ENCODE data around the gene PHACTR1.

Gene PHACTR1

GRCh38 chr6:13290335-13290734 lies 573.8 kb downstream of the PHACTR1 start:
- DNase-seq (ENCODE audit: low spot score), result no peak

- DNase-seq (ENCODE audit: low spot score), result no peak
Measured at GRCh38 chr6:13292774-13293173, 576.2 kb downstream of the PHACTR1 start.

DNA sequence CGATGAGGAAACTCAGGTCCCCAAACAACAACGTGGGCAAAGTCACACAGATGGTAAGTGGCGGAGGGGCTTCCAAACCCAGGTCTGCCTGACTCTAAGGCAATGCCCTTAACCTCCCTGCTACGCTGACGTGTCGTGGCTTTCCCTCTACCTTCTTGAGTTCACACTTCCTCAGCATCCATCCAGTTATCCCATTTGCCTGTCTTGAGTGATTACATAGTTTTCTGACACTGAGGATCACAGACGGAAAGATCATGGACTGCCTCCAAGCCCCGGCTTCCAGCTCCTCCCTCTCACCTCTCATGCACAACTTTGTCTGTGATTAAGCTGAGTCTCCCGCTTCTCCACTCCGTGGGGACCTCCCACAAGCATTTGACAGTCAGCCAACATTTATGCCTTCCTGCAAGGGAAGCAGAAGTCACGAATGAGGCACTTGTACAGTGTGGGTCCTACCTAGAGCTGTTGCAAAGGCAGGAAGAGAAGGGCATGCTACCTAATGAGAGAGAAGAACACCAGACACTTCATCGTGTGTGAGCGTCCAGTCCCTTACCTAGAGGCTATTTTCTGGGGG lies 578.0 kb downstream of the PHACTR1 start:
- no peak for DNase-seq (ENCODE audit: low spot score)

GRCh38 chr6:13295576-13295975 lies 579.0 kb downstream of the PHACTR1 start:
- no peak for DNase-seq (ENCODE audit: low spot score)

DNA sequence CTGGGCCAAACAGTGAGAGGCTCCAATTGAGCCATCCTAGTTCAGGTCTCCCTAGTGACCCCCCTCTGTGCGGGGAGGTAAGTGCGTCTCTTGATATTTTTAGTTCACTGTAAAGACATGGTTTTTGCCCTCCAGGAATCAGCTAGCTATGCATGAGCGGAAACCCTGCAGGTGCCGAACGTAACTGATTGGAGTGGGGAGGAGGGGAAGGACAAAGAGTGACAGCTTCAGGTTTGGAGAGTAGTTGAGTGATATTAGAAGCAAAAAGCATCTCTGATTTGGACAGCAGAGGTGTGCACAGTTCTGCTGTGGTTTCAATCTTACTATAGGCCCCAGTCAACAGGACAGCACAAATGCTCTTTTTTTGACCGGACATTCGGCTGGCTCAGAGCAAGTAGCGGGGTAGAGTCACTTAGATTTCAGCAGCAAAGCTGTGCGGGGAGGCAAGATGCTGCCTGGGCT lies 580.0 kb downstream of the PHACTR1 start:
- no peak for DNase-seq (ENCODE audit: low spot score)

- DNase-seq (ENCODE audit: low spot score), result no peak
Measured at GRCh38 chr6:13297391-13297790, 580.8 kb downstream of the PHACTR1 start.

DNA sequence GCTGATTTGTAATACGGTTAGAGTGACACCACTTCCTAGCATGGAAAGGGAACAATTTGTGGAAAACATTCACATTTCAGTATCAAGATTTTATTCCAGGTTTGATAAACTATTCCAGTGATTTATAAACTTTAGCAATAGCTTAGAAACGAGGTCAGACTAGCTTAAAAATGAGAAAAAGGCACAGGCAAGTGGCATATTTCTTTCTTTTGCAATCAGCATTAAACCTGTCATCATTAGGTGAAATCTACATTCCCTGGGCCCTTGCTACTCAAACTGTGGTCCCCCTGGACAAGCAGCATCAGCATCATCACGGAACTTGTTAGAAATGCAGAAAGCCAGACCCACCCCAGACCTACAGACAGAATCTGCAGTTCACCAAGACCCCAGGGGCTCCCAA lies 581.9 kb downstream of the PHACTR1 start:
- DNase-seq (ENCODE audit: low spot score), result no peak

DNA sequence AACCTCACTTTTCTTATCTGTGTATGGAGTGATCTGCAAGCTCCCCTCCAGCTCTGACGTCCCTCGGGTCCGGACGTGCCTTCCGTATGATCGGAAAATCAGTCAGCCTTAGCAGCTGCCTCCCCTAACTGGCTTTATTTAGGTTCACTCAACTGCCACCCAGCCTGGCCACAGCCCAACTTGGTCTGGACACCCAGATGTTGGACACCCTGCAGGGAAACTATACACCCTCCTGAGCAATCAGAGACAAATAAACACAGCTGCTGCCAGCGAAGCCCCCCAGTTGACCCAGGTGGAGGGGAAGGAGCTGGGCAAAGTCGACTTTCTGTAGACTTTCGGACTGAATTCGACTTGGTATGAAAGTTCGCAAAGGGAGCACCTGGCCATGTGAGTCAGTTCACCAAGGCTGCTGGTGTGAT lies 582.8 kb downstream of the PHACTR1 start:
- DNase-seq (ENCODE audit: low spot score), result no peak

- DNase-seq (ENCODE audit: low spot score), result no peak
Measured at GRCh38 chr6:13299918-13300317, 583.4 kb downstream of the PHACTR1 start.

GRCh38 chr6:13300643-13301590 lies 584.4 kb downstream of the PHACTR1 start:
- DNase-seq (ENCODE audit: low spot score), result no peak

DNA sequence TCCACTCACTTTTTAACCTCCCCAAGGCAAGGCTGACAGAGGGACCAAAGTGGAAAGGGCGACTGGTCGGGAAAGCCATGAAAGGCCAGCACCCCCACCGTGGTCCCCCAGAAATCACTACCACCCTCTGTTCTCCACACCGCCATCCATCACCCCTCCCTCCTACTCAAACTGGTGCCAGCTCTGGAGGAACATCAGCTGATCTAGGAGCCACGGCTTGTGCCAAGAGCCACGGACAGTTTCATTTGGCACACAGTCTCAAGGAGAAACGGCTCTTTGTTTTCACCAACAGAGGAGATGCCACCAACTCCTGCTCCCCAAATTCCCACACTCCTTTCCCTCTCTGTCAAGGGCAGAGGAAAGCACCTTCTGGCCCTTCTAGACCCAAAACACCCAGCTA lies 585.7 kb downstream of the PHACTR1 start:
- no peak for DNase-seq (ENCODE audit: low spot score)

GRCh38 chr6:13302751-13303667 lies 586.4 kb downstream of the PHACTR1 start:
- DNase-seq (ENCODE audit: low spot score), result no peak

DNA sequence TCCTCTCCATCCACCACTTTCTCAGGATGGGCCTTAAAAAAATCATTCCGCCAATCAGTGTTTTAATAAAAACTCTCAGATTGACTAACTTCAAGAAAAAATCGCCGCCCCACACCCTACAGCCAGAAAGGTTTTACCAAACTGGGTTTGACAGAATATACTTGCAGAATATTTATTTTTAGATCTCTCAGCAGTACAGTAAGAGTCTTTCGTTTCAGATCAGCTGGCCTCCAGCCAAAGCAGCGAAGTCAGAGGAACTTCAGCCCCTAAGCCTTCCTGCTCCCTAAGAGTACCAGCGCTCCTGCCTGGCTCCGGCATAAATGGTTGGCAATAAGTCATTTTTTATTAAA lies 587.1 kb downstream of the PHACTR1 start:
- no peak for DNase-seq (ENCODE audit: low spot score)

DNA sequence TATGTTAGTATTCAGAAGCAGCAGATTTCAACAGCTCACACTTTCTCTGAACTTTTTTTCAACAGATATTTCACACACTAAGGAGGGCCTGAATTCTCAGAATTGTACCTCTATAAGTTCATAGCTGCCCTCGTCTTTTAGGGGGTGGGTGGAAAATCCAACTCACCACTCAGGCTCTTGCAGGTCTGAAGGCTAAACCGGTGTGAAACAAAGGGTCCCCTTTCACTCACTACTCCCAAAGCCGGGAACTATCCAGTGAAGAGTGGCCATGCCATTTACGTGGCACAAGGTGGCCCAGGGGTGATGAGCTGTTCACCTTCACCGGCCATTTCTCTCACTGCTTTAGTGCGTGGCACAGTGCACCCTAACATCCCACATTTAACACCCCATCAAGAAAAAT lies 587.5 kb downstream of the PHACTR1 start:
- DNase-seq (ENCODE audit: low spot score), result no peak

DNA sequence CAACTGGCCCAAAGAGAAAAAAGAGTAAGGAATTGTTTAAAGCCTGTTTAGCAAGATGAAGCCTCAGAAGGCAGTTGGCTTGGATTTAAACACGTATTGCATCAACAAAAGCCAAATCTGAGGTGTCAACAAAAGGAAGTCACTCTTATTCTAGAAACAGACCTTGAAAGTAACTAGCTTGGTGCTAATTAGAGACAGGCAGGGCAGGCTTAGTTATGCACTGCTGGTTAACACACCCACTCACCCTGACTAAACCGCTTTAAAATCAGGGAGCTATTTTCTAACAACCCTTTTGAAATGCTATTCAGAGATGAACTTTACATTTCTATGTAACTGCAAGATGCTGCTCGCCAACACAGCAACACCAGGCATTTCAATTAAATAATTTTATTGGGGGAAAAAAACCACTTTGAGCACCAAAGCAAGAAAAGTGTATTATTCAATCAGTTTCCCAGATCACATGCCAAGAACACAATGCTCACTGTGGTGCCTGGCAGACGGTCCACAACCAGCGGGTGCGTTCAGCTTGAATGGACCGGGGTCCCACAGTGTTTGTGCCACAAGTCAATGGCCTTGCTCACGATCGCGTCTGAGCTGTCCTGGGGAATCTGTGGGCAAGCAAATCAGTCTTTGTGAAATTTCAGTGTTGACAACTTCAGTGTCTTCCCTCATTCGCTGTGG lies 588.2 kb downstream of the PHACTR1 start:
- no peak for DNase-seq (ENCODE audit: low spot score)

DNA sequence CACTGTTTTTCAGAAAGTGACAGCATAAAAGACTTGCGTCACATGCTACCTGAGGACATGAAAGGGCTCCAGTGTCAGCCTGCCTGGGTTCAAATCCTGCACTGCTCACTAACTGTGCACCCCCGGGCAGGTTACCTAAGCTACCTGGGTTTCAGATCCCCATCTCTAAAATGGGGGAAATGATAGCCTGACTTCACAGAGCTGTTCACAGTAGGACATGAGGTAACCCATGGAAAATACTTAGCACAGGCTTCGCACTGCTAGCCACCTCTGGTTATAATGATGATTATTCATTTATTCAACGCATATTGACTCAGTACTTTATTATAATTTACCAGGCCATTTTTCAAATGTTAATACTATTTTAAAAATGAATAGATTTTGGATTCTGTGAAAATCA lies 588.7 kb downstream of the PHACTR1 start:
- no peak for DNase-seq (ENCODE audit: low spot score)

DNA sequence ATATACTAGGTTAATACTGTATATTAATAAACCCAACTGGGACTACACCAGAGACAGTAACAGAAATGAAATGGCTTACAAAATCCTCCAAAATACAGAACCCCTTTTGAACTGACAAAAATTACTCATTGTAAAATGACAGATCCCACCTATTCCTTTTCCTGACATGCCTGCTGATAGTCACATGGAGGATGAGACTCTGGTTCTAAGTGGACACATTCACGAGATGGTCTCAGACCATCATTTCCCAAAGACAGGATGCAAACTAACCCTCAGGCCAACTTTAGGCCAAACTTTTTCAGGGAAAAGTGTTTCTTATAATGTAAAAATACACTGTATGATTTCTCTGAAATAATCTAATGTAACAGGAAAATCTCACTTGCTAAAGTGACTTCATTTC lies 589.2 kb downstream of the PHACTR1 start:
- DNase-seq (ENCODE audit: low spot score), result no peak

GRCh38 chr6:13307508-13307995 lies 591.0 kb downstream of the PHACTR1 start:
- DNase-seq (ENCODE audit: low spot score), result no peak

DNA sequence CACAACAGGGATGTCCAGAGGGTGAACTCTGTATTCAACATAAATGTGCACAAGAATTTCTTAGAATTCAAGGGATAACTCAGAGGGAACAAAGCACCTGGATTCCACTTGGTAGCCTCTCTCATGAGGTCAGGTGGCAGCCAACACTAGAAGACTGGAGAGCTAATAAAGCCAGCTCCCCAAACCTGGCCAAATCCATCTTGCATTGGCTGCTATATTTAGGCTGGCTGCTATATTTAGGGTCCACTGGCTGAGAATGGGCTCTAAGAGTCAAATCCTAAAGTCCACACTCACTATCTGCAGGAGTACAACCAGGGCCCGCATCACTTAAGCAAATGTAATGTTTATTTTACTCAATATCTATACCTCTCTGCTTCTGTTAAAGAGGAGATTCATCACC lies 591.8 kb downstream of the PHACTR1 start:
- DNase-seq (ENCODE audit: low spot score), result no peak

DNA sequence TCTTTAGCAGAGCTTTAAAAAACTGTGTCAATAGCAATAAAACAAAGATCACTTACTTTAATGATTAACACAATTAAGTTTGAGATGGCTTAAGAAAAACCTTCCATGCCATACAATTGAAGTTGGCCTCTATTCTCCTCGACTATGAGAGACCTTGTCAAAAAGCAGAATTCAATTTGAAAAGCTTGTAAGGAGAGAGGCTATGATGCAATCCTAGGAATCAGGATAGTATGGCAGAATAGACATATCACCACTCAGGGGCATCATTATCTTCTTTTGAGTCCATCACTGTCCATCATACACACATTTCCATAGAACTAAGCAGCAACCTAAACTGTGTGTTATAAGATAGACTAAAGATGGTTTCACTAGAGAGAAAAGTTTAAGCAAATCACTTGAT lies 594.6 kb downstream of the PHACTR1 start:
- no peak for DNase-seq (ENCODE audit: low spot score)

GRCh38 chr6:13314806-13315205 lies 598.2 kb downstream of the PHACTR1 start:
- DNase-seq (ENCODE audit: low spot score), result no peak

DNA sequence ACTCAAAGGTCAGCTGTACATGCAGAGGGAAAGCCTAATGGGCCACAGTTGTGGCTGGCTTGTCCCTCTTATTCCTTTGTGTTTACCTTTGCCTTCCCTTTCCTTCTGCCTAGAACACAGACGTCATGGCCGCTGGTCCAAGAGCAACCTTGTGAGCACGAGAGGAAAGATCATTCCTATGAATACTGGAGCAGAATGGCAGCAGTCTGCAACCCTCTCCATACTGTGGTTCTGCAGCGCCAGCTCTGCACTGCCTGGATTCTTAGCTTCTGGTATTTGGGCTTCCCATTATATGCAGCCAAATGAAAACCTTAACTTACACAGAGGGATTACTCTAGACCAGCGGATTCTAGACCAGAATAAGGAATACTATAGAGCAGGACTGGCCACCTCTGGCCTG lies 599.3 kb downstream of the PHACTR1 start:
- no peak for DNase-seq (ENCODE audit: low spot score)
